Gastrocnemius medialis (tissue), 4 donors: ENCODE results near the gene RASSF6. TPM values are rescaled to one million over a fixed set of nuclear protein-coding genes. Genes with fewer than 3 reads are reported as not detected.
"Not testable (repeated sequence)": the region's sequence is repeated elsewhere in the genome, so short reads cannot be mapped to it uniquely, and the experiment has no call there.

ENCODE experiments used
- ATAC-seq, 2 donors: fragments of 150-250 bp; one replicate each; pipeline ENCODE4 v1.9.1; 2016
- DNase-seq, 2 donors: peaks; one replicate each; pipeline ENCODE4 v3.0.0-alpha.2; 2019
- H3K27ac ChIP-seq, 4 donors: fragments of 200-600 bp; sonication (generic); 1 replicate in 1 of 4; 2 replicates in 3 of 4; pipeline ENCODE4 v1.5.1; 2016 to 2018; ENCODE audit warnings: mild to moderate bottlenecking in 2 of 4, moderate library complexity in 1 of 4
- H3K27me3 ChIP-seq, 3 donors: fragments of 200-600 bp; sonication (generic) in 2 of 3; 1 replicate in 1 of 3; 2 replicates in 2 of 3; pipeline versions ENCODE4 v1.5.1 to v1.6.0; 2016 to 2019; ENCODE audit warnings: mild to moderate bottlenecking in 1 of 3, moderate library complexity in 1 of 3
- H3K36me3 ChIP-seq, 2 donors: fragments of 200-600 bp; sonication (generic) in 1 of 2; one replicate each; pipeline ENCODE4 v1.5.1; 2017 to 2018
- H3K4me1 ChIP-seq, 2 donors: fragments of 200-600 bp; sonication (generic) in 1 of 2; one replicate each; pipeline ENCODE4 v1.5.1; 2016 to 2017; ENCODE audit warnings: mild to moderate bottlenecking in 2 of 2
- H3K4me3 ChIP-seq, 4 donors: fragments of 200-600 bp; sonication (generic) in 3 of 4; 1 replicate in 1 of 4; 2 replicates in 3 of 4; pipeline ENCODE4 v1.5.1; 2016 to 2019; ENCODE audit warnings: mild to moderate bottlenecking in 2 of 4
- H3K9me3 ChIP-seq, 3 donors: fragments of 200-600 bp; sonication (generic) in 2 of 3; 1 replicate in 1 of 3; 2 replicates in 2 of 3; pipeline ENCODE4 v1.5.1; 2016 to 2019
- POLR2A ChIP-seq, 2 donors: fragments of 450-650 bp; IDR thresholded peaks; one replicate each; pipeline ENCODE4 v1.6.1; 2017; ENCODE audit warnings: antibody characterized with exemption in 2 of 2, mild to moderate bottlenecking in 2 of 2, moderate library complexity in 2 of 2
- in situ Hi-C, 4 donors: fragments of 200-750 bp; cut with MboI; loops; one replicate each; pipeline versions ENCODE4 v1.15.0 to v1.8.0; 2017; ENCODE audit warnings: low sequenced_read_pairs in 4 of 4
- intact Hi-C: fragments of 100-400 bp; cut with DNase I; formaldehyde crosslinking; loops from one replicate; pipeline ENCODE4 v1.15.1; 2023; ENCODE audit warnings: low total_unique reads
- total RNA-seq, 4 donors: library from RNA; depleted of rRNA; stranded (reverse); fragments of >200 nt; gene quantifications; one replicate each; pipeline versions ENCODE4 v1.1.0 to v1.2.3, GENCODE V29; 2016
- TF ChIP-seq, protein P1 (sequence below), 5 experiments: fragments of 450-650 bp in 3 of 5; fragments of 200-600 bp in 2 of 5; sonication (generic) in 2 of 5; IDR thresholded peaks in 4 of 5; conservative IDR thresholded peaks in 1 of 5; 1 replicate in 4 of 5; 2 replicates in 1 of 5; pipeline ENCODE4 v1.5.1; 2016 to 2019; ENCODE audit warnings: antibody characterized with exemption in 5 of 5, mild to moderate bottlenecking in 3 of 5, moderate library complexity in 3 of 5

Gene RASSF6
- under 1 TPM in 2 of 4 donors, not detected in 2; 0.15 to 0.27 TPM for total RNA-seq

DNA sequence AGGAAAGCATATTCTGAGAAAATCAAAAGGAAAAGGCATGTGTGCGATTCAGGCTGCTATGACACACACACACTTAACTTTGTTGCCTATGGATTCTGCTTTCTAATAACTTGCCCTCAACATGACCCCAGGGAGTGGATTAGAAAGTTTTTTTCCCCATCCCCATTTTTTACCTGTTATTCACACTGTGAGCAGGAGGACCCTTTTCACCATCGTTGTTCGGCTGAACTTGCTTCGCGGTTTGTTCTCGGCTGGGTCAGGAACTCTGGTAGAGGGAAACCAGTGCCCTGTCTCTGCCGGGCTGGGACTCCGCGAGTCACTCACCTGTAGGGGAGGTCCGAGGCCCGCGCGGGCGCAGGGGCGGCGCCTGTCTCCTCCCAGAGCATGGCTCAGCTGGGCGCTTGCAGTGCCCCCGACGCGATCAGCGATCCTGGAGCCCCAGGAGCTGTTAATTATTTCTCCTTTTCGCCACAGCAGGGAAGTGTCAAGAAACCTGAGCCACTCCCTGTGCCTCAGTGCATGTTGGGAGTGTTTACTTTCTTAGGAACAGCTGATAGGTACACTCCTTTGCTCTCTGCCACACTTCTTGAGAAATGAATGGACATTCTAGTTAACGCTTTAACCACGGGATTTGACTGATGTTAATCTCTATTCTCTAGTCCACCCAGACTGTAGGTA is at the start of gene RASSF6:
TSS of gene RASSF6 (minus strand) at position 322 of the 678 bp plus-strand sequence. CDS start 8,641 bp downstream, outside the sequence.
- Histone ChIP-seq H3K27ac (no peak within 1 kb of the TSS), H3K27me3 (peaks cover 0 to 5% (median 0%) of the 10 kb centered on the region in 3 donors), H3K4me1 (peaks cover 0 to 4% of the 10 kb centered on the region in 2 donors), H3K36me3 (no peaks in the 10 kb centered on the region), H3K9me3 (no peaks in the 10 kb centered on the region), H3K4me3 (peak within 1 kb of the TSS in 3 of 4 donors; percentile 8 to 37 (median 17))
- in situ Hi-C loops: no loop called here
- intact Hi-C loops: no loop called here
- no peak for ATAC-seq
- no peak for DNase-seq
- TF ChIP-seq POLR2A (IDR thresholded peaks at IDR 0.05): no peak
- TF ChIP-seq, protein P1, sequence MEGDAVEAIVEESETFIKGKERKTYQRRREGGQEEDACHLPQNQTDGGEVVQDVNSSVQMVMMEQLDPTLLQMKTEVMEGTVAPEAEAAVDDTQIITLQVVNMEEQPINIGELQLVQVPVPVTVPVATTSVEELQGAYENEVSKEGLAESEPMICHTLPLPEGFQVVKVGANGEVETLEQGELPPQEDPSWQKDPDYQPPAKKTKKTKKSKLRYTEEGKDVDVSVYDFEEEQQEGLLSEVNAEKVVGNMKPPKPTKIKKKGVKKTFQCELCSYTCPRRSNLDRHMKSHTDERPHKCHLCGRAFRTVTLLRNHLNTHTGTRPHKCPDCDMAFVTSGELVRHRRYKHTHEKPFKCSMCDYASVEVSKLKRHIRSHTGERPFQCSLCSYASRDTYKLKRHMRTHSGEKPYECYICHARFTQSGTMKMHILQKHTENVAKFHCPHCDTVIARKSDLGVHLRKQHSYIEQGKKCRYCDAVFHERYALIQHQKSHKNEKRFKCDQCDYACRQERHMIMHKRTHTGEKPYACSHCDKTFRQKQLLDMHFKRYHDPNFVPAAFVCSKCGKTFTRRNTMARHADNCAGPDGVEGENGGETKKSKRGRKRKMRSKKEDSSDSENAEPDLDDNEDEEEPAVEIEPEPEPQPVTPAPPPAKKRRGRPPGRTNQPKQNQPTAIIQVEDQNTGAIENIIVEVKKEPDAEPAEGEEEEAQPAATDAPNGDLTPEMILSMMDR (IDR thresholded peaks at IDR 0.05 in 4 of 5, conservative IDR thresholded peaks at IDR 0.05 in 1 of 5): no peak

DNA sequence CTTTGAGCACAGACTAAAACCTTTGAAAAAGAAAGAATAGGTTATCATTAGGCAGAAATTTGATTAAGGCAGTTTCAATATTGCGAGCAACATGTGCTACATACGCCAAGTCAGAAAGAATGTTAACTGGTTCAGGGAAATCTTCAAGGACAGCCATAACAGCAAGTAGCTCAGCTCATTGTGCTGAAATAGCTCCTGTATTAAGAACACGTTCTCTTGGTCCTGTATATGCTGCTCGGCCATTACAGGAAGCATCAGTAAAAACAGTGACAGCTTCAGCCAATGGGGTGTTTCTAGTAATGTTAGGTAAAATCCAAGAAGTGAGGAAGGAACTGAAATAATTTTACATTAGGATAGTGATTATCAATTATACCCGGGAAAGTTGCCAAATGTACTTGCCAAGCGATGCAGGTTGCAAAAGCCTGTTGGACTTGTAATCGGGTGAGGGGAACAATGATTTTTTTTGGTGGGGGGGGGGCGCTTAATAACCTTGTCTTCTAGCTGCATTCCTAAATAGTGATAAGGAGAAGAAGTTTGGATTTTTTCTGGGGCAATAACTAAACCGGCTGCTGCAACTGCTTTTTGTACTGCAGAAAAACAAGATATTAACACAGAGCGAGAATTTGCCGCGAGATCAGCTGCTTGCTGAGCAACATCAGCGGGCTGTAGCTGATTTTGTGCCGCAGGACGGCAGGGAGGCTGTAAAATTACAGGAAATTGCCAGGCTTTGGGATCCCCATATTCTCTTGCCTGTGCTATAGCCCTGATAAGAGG is 49.4 kb upstream of the RASSF6 start:
- TF ChIP-seq POLR2A (IDR thresholded peaks at IDR 0.05): no peak
- TF ChIP-seq, protein P1 (IDR thresholded peaks at IDR 0.05 in 4 of 5, conservative IDR thresholded peaks at IDR 0.05 in 1 of 5): no peak
- H3K27me3 ChIP-seq: no peaks in the 10 kb centered on the region
- H3K4me1 ChIP-seq: peaks cover 0 to 4% of the 10 kb centered on the region in 2 donors
- ATAC-seq (no peak), DNase-seq (no peak)
- in situ Hi-C loops: loop anchor here (10.0 to 25.0 kb wide), 3 partner anchors 255 to 468 kb away; no protein-coding TSS in a partner anchor
- intact Hi-C loops: loop anchor here (10.0 kb wide), 2 partner anchors 195 to 365 kb away; partner anchors contain the start of genes CXCL1 and CXCL3
- no peaks in the 10 kb centered on the region for H3K9me3 ChIP-seq
- H3K4me3 ChIP-seq: no peak overlapping the region
- H3K27ac ChIP-seq: no peak overlapping the region
- H3K36me3 ChIP-seq: no peaks in the 10 kb centered on the region

DNA sequence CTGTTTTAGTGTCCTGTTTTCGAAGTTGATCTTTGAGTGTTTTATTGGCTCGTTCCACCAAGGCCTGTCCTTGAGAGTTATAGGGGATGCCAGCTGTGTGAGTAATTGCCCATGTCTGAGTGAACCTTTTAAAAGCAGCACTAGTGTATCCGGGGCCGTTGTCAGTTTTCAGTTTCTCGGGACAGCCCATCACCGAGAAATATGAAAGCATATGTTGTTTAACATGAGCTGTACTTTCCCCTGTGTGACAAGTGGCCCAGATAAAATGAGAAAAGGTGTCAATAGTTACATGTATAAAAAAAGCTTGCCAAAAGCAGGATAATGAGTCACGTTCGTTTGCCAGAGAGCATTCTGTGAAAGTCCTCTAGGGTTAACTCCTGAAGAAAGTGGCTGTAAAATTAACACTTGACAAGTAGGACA is 48.6 kb upstream of the RASSF6 start:
- H3K9me3 ChIP-seq: no peaks in the 10 kb centered on the region
- H3K36me3 ChIP-seq: no peaks in the 10 kb centered on the region
- H3K4me1 ChIP-seq: peaks cover 0 to 4% of the 10 kb centered on the region in 2 donors
- DNase-seq: no peak
- no peak for ATAC-seq
- intact Hi-C loops: loop anchor here (10.0 kb wide), 2 partner anchors 196 to 366 kb away; partner anchors contain the start of genes CXCL1 and CXCL3
- no peak overlapping the region for H3K4me3 ChIP-seq
- TF ChIP-seq POLR2A (IDR thresholded peaks at IDR 0.05): no peak
- TF ChIP-seq, protein P1 (IDR thresholded peaks at IDR 0.05 in 4 of 5, conservative IDR thresholded peaks at IDR 0.05 in 1 of 5): no peak
- H3K27ac ChIP-seq: no peak overlapping the region
- in situ Hi-C loops: loop anchor here (10.0 to 25.0 kb wide), 3 partner anchors 256 to 469 kb away; no protein-coding TSS in a partner anchor
- H3K27me3 ChIP-seq: no peaks in the 10 kb centered on the region

DNA sequence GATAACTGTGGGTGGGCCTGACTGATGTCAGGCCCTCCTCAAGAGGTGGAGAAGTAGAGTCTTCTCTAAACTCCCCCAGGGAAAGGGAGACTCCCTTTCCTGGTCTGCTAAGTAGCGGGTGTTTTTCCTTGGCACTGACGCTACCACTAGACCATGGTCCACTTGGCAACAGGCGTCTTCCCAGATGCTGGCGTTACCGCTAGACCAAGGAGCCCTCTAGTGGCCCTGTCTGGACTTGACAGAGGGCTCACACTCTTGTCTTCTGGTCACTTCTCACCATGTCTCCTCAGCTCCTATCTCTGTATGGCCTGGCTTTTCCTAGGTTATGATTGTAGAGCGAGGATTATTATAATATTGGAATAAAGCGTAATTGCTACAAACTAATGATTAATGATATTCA is 45.7 kb upstream of the RASSF6 start:
- not testable (repeated sequence) for H3K27me3 ChIP-seq, H3K36me3 ChIP-seq, H3K9me3 ChIP-seq, H3K4me3 ChIP-seq, ATAC-seq, H3K4me1 ChIP-seq, H3K27ac ChIP-seq, DNase-seq
- in situ Hi-C loops (loop anchor here (10.0 to 25.0 kb wide), 3 partner anchors 259 to 471 kb away; no protein-coding TSS in a partner anchor), intact Hi-C loops (loop anchor here (10.0 kb wide), 2 partner anchors 199 to 369 kb away; partner anchors contain the start of genes CXCL1 and CXCL3)
